ENCODE data around the gene ARL8A.
"Not testable (repeated sequence)": the region's sequence is repeated elsewhere in the genome, so short reads cannot be mapped to it uniquely, and the experiment has no call there.

The ARL8A gene

DNA sequence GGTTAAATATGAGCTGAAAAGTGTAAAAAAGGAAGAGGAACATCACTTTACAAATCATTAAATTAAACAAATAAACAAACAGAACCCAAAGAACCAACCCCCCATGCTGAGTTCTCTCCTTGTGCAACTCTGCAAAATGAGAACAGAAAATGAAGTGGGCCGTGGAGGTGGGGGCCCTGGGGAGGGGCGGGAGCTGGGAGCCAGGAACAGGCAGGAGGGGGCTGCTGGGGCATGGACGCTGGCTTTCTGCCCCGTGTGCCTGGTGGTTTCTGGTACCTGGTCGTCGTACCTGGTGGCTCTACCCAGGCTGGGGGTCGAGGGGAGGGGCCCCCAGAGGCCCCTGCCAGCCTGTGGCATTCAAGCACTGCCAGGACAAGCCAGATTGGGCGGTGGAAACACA is 11.0 kb downstream of the ARL8A start:
- no peak for DNase-seq

GRCh38 chr1:202133001-202133400 is 11.5 kb downstream of the ARL8A start:
- no peak for DNase-seq

GRCh38 chr1:202131956-202132821 is 12.3 kb downstream of the ARL8A start:
- DNase-seq: no peak

DNA sequence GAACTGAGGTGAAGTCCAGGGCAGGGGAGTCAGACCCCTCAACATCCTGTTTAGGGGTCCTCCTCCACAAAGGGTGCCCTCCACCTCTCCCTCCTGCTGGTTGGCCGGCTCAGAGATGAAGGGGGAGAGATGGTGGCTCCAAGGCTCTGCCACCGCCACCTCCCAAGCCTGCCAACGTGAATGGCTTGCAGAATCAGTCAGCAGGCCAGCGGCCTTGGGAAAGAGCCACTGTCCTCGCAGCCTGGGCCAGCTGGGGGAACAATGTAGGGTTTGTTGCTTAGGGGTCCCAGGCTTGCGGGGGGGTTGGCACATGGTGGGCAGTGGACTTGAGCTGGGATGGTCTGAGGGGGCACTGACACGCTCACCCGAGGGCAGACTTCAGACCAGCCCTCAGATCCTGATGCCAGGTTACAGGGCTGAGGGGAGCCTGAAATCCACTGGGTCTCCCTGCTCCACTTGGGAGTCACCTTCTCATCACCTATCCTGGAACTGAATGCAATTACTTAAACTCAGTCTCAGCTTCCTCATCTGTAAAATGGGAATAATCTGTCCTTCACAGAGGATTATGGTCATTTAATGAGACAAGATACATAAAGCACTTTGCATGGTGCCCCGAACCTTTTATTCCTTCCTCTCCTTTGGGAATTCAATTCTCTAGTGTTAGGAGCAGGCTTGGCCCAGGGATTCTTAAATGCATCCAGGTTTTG is 13.6 kb downstream of the ARL8A start:
- DNase-seq: no peak

- DNase-seq: no peak
Measured at GRCh38 chr1:202130297-202130721, 14.2 kb downstream of the ARL8A start.

DNA sequence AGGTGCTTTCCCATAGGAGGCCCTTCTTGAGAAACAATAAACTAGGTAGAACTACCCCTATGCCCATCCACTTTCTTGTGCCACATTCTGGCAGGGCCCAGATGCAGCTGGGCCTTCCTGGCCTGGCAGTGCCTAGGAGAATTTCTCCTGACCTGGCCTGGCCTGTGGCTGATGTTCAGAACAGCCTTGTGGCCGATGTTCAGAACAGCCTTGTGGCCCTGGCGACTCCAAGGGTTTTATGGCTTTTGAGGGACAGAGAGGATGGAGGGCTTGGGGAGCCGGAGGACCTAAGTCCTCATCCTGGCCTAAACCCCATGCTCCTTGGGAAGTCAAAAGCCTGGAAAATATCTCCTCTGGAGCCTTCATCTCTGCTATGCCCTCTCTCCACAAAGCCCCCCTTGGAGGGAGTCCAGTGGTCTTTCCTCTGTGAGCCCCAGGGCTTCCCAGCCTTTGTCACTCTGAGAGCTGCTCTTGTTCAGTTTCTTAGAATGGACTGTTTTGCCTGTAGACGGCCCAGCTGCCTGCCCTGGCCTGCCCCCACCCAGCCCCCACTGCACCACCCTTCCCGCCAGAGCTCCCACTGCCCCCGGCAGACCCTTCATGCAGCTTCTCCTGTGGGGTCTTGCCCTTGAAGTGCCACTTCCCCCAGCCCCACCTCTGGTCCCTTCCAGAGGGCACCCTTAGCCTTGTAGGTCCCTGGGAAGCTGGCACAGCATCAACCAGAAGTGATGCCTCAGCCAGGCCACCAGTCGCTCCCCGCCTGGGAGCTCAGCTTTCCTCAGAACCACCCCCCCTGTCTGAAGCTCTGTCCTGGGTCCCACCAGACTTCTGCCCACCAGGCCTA is 14.9 kb downstream of the ARL8A start:
- no peak for DNase-seq

DNA sequence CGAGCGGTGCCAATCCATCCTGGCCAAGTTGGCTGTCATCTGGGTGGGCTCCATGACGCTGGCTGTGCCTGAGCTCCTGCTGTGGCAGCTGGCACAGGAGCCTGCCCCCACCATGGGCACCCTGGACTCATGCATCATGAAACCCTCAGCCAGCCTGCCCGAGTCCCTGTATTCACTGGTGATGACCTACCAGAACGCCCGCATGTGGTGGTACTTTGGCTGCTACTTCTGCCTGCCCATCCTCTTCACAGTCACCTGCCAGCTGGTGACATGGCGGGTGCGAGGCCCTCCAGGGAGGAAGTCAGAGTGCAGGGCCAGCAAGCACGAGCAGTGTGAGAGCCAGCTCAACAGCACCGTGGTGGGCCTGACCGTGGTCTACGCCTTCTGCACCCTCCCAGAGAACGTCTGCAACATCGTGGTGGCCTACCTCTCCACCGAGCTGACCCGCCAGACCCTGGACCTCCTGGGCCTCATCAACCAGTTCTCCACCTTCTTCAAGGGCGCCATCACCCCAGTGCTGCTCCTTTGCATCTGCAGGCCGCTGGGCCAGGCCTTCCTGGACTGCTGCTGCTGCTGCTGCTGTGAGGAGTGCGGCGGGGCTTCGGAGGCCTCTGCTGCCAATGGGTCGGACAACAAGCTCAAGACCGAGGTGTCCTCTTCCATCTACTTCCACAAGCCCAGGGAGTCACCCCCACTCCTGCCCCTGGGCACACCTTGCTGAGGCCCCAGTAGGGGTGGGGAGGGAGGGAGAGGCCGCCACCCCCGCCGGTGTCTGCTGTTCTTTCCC is 16.5 kb downstream of the ARL8A start:
- no peak for DNase-seq

GRCh38 chr1:202127061-202127460 is 17.5 kb downstream of the ARL8A start:
- no peak for DNase-seq

DNA sequence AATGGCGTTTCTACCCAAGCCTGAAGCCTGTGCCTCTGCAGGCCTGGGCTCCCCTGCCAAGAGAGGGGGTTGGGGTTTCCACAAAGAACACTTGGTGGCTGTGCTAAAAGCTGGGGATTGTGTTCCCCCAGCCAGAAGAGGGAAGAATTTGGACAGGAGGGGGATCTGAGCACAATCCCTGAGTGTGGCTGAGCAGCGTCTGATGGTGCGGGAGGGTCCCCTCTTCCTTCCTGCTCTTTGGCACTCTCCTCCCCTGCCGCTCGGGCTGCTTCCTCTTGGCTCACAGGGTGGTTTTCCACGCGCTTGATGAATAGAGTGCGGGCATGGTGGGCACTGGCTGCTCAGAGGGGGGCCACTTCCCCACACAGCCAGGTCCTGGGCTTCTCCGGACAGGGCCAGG is 18.1 kb downstream of the ARL8A start:
- no peak for DNase-seq

- no peak for DNase-seq
Measured at GRCh38 chr1:202125611-202126010, 18.9 kb downstream of the ARL8A start.

- no peak for DNase-seq
Measured at GRCh38 chr1:202124142-202124541, 20.4 kb downstream of the ARL8A start.

DNA sequence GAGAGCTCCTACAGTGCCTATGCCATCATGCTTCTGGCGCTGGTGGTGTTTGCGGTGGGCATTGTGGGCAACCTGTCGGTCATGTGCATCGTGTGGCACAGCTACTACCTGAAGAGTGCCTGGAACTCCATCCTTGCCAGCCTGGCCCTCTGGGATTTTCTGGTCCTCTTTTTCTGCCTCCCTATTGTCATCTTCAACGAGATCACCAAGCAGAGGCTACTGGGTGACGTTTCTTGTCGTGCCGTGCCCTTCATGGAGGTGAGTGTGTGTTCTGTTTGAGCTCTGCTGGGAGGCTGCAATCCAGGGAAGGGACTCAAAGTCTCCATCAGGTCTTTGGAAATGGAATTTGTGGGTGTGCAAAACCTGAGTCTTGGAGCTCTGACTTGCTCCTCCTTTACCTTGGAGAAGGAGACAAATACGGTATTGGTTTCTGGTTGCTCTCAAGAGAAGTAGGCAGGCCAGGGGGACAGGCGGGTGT is 21.2 kb downstream of the ARL8A start:
- no peak for DNase-seq

GRCh38 chr1:202122639-202123335 is 21.8 kb downstream of the ARL8A start, which contains the start of gene GPR37L1:
Gene GPR37L1, plus strand, starts transcription at chr1:202122917. Its CDS starts 47 bp downstream, at chr1:202122964.
- DNase-seq: no peak

DNA sequence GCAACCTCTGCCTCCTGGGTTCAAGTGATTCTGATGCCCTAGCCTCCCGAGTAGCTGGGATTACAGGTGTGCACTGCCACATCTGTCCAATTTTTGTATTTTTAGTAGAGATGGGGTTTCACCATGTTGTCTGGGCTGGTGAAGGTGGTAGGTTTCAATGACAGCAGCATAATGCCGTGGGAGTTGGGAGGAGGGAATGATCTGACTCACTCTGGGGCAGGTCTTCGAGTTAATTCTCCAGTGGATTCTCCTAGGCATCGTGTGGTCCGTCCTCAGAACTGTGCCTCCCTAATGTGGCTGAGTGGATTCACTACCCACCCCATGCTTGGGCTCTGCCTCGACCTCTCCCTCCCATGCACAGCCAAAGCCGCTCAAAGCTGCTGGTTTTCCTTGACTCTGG is 23.5 kb downstream of the ARL8A start:
- DNase-seq: no peak

- DNase-seq: no peak
Measured at GRCh38 chr1:202117898-202118371, 26.6 kb downstream of the ARL8A start.

DNA sequence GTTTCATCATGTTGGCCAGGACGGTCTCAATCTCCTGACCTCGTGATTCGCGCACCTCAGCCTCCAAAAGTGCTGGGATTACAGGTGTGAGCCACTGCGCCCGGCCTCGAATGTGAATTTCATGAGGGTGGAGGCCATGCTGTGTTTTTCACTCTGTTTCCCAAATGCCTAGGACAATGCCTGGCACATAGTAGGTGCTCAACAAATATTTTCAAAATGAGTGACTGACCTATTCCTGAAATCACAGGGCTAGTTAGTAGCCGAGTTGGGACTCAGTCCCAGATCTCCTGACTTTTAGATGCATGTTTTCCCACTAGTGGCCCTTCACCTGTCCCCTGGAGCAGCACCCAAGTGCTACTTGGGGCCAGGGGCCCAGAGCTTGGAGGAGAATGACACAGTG is 28.2 kb downstream of the ARL8A start:
- DNase-seq: no peak

- DNase-seq: no peak
Measured at GRCh38 chr1:202113690-202114300, 30.7 kb downstream of the ARL8A start.

- no peak for DNase-seq
Measured at GRCh38 chr1:202112859-202113689, 31.5 kb downstream of the ARL8A start.

DNA sequence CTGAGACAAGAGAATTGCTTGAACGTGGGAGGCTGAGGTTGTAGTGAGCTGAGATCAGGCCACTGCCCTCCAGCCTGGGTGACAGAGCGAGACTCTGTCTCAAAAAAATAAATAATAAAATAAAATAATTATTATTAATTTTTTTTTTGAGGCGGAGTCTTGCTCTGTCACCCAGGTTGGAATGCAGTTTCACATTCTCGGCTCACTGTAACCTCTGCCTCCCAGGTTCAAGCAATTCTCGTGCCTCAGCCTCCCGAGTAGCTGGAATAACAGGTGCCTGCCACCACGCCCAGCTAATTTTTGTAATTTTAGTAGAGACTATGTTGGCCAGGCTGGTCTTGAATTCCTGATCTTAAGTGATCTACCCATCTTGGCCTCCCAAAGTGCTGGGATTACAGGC is 32.9 kb downstream of the ARL8A start:
- not testable (repeated sequence) for DNase-seq

DNA sequence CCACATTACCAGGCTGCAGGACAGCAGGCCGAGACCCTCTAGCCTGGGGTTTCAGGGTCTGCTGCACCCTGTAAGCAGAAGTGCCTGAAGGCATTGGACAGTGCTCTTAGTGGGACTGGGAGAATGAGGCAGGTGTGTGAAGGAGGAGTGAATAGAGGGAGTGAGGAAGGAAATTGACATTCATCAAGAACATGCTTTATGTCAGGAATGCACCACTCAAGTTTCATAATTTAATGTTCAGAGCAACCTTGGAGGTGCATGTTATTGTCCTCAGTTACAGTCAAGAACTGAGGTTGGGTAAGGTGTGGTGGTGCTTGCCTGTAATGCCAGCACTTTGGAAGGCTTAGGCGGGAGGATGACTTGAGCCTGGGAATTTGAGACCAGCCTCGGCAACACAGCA is 33.6 kb downstream of the ARL8A start:
- DNase-seq: no peak
